HG03342 (cell line): ENCODE measurements around the gene GALNT17.

Source experiments
- ATAC-seq: cut with Tn5 transposase; IDR thresholded peaks from one replicate; pipeline ENCODE4 v1.9.1; 2021; ENCODE audit warnings: mild to moderate bottlenecking, moderate library complexity; ENCODE audit not compliant: unreplicated experiment

The GALNT17 gene

GRCh38 chr7:71442492-71443190 lies 310.7 kb downstream of the GALNT17 start:
- ATAC-seq: no peak

- ATAC-seq: no peak
These were observed 311.2 kb downstream of the GALNT17 start for GRCh38 chr7:71443191-71443530.

- no peak for ATAC-seq
These were observed 312.2 kb downstream of the GALNT17 start for GRCh38 chr7:71444130-71444529.

- ATAC-seq: no peak
These were observed 321.7 kb downstream of the GALNT17 start for GRCh38 chr7:71453630-71454029.

- ATAC-seq: no peak
These were observed 323.0 kb downstream of the GALNT17 start for GRCh38 chr7:71454981-71455380.

GRCh38 chr7:71457021-71457420 lies 325.1 kb downstream of the GALNT17 start:
- ATAC-seq: no peak

GRCh38 chr7:71457846-71458590 lies 326.1 kb downstream of the GALNT17 start:
- ATAC-seq: no peak

- no peak for ATAC-seq
These were observed 327.2 kb downstream of the GALNT17 start for GRCh38 chr7:71459132-71459531.

GRCh38 chr7:71461572-71461971 lies 329.6 kb downstream of the GALNT17 start:
- no peak for ATAC-seq

- ATAC-seq: no peak
These were observed 333.8 kb downstream of the GALNT17 start for GRCh38 chr7:71465741-71466189.

GRCh38 chr7:71466448-71467145 lies 334.7 kb downstream of the GALNT17 start:
- ATAC-seq: no peak

GRCh38 chr7:71470326-71470725 lies 338.4 kb downstream of the GALNT17 start:
- no peak for ATAC-seq

- ATAC-seq: no peak
These were observed 338.9 kb downstream of the GALNT17 start for GRCh38 chr7:71470830-71471229.

- no peak for ATAC-seq
These were observed 341.0 kb downstream of the GALNT17 start for GRCh38 chr7:71472962-71473361.

GRCh38 chr7:71473366-71473967 lies 341.5 kb downstream of the GALNT17 start:
- ATAC-seq: no peak

GRCh38 chr7:71477441-71477840 lies 345.5 kb downstream of the GALNT17 start:
- ATAC-seq: no peak

GRCh38 chr7:71479231-71479630 lies 347.3 kb downstream of the GALNT17 start:
- no peak for ATAC-seq

- no peak for ATAC-seq
These were observed 348.8 kb downstream of the GALNT17 start for GRCh38 chr7:71480791-71481190.

GRCh38 chr7:71482284-71482683 lies 350.3 kb downstream of the GALNT17 start:
- no peak for ATAC-seq

GRCh38 chr7:71484380-71484779 lies 352.4 kb downstream of the GALNT17 start:
- no peak for ATAC-seq

GRCh38 chr7:71485586-71485985 lies 353.6 kb downstream of the GALNT17 start:
- no peak for ATAC-seq
